CD4-positive, alpha-beta T cell (primary cell): Measurements from ENCODE around the gene ERCC6. TPM values are rescaled to one million over a fixed set of nuclear protein-coding genes. Genes with fewer than 3 reads are reported as not detected.

Experiments
- ATAC-seq: fragments of 200-7000 bp; cut with Tn5 transposase; one replicate; pipeline ENCODE4 v1.10.0; 2022; ENCODE audit warnings: mild to moderate bottlenecking; ENCODE audit not compliant: poor library complexity
- CTCF ChIA-PET: fragments of 350-600 bp; sonication (Branson Sonifier 250); formaldehyde crosslinking; loops from one replicate; lab custom pipeline; 2021; ENCODE audit warnings: antibody characterized with exemption, inconsistent platforms; lab: Charles Lee
- POLR2A ChIA-PET: fragments of 350-600 bp; sonication (Branson Sonifier 250); formaldehyde crosslinking; loops from one replicate; lab custom pipeline; 2021; ENCODE audit warnings: antibody characterized with exemption, inconsistent platforms; lab: Charles Lee
- DNase-seq, 14 experiments: peaks; one replicate each; pipeline ENCODE4 v3.0.0-alpha.2; 2013 to 2020; ENCODE audit warnings: mixed read lengths in 2 of 14
- H3K27ac ChIP-seq, 2 donors: one replicate each; pipeline versions ENCODE4 v1.5.1 to v1.7.0; 2013; ENCODE audit warnings: low read length in 2 of 2, low read depth in 1 of 2, mild to moderate bottlenecking in 1 of 2
- H3K27me3 ChIP-seq, 2 experiments: 1 replicate in 1 of 2; 2 replicates in 1 of 2; pipeline versions ENCODE4 v1.6.1 to v1.7.0; 2013; ENCODE audit warnings: low read length in 2 of 2, control low read depth in 1 of 2, mild to moderate bottlenecking in 1 of 2, moderate library complexity in 1 of 2; ENCODE audit not compliant: insufficient read depth in 2 of 2, control insufficient read depth in 1 of 2
- H3K36me3 ChIP-seq: one replicate; pipeline ENCODE4 v1.6.1; 2013; ENCODE audit warnings: low read length, control low read depth; ENCODE audit not compliant: insufficient read depth
- H3K4me1 ChIP-seq: one replicate; pipeline ENCODE4 v1.6.1; 2013; ENCODE audit warnings: low read length, control low read depth; ENCODE audit not compliant: insufficient read depth
- H3K4me3 ChIP-seq: one replicate; pipeline ENCODE4 v1.5.1; 2013; ENCODE audit warnings: mild to moderate bottlenecking, low read length, moderate library complexity
- H3K9me3 ChIP-seq, 2 experiments: 1 replicate in 1 of 2; 2 replicates in 1 of 2; pipeline versions ENCODE4 v1.6.1 to v1.7.0; 2013; ENCODE audit warnings: low read length in 2 of 2, mild to moderate bottlenecking in 2 of 2, control low read depth in 1 of 2, moderate library complexity in 1 of 2; ENCODE audit not compliant: control insufficient read depth in 1 of 2, insufficient read depth in 1 of 2
- H3K27ac Mint-ChIP-seq: one replicate; pipeline ENCODE4 v1.8.0; 2020; ENCODE audit warnings: mixed read lengths
- H3K27me3 Mint-ChIP-seq: one replicate; pipeline ENCODE4 v1.8.0; 2021; ENCODE audit warnings: mixed read lengths
- H3K36me3 Mint-ChIP-seq: one replicate; pipeline ENCODE4 v1.8.0; 2021; ENCODE audit warnings: low read depth, mixed read lengths
- H3K4me1 Mint-ChIP-seq: one replicate; pipeline ENCODE4 v1.8.0; 2021; ENCODE audit warnings: low read depth, mixed read lengths
- H3K4me3 Mint-ChIP-seq: one replicate; pipeline ENCODE4 v1.8.0; 2020; ENCODE audit warnings: mild to moderate bottlenecking, mixed read lengths
- H3K9me3 Mint-ChIP-seq: one replicate; pipeline ENCODE4 v1.8.0; 2020; ENCODE audit warnings: mixed read lengths
- intact Hi-C, 2 experiments: fragments of 100-400 bp; cut with DNase I in 1 of 2; cut with micrococcal nuclease in 1 of 2; formaldehyde crosslinking; loops; one replicate each; pipeline versions ENCODE4 v1.15.1 to v1.9.0; 2023 to 2025; cut with DNase I, micrococcal nuclease
- total RNA-seq, 174 experiments: library from RNA in 2 of 174; stranded (reverse) in 2 of 174; gene quantifications; one replicate each; pipeline ENCODE4 v1.2.3 and lab custom pipeline; 2021 to 2026
- TF ChIP-seq, protein P1 (sequence below): fragments of 200-600 bp; IDR thresholded peaks from one replicate; pipeline ENCODE4 v1.8.0; 2022; ENCODE audit warnings: antibody characterized with exemption, mild to moderate bottlenecking

ERCC6 gene
- total RNA-seq, 2 experiments from 2014 or later, result 33.3 to 39.0 TPM

DNA sequence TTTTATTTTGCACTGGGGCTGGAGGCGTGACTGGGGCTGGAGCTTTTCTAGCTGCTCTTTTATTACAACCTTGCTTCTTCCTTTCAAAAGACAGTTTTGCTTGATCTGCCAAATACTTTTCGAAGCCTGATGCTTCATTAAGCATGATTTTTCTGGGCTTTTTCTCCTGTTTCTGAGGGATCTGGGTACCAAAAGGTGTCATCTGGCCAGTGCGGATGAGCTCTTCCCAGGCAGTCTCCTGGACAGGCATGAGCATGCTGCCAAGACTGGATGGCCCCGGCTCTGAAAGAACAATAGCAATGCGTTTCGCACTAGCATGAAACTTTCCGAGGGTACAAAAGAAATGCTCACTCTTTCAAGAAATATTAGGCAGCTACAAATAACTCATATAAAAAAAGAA lies 14.4 kb downstream of the ERCC6 start:
- no peak overlapping the region for H3K4me3 ChIP-seq
- TF ChIP-seq, protein P1, sequence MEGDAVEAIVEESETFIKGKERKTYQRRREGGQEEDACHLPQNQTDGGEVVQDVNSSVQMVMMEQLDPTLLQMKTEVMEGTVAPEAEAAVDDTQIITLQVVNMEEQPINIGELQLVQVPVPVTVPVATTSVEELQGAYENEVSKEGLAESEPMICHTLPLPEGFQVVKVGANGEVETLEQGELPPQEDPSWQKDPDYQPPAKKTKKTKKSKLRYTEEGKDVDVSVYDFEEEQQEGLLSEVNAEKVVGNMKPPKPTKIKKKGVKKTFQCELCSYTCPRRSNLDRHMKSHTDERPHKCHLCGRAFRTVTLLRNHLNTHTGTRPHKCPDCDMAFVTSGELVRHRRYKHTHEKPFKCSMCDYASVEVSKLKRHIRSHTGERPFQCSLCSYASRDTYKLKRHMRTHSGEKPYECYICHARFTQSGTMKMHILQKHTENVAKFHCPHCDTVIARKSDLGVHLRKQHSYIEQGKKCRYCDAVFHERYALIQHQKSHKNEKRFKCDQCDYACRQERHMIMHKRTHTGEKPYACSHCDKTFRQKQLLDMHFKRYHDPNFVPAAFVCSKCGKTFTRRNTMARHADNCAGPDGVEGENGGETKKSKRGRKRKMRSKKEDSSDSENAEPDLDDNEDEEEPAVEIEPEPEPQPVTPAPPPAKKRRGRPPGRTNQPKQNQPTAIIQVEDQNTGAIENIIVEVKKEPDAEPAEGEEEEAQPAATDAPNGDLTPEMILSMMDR, result no peak
- no peaks in the 10 kb centered on the region for H3K27me3 Mint-ChIP-seq
- no peaks in the 10 kb centered on the region for H3K4me1 Mint-ChIP-seq
- H3K27ac ChIP-seq, result no peak overlapping the region
- peaks cover 86% of the 10 kb centered on the region for H3K36me3 ChIP-seq
- H3K4me1 ChIP-seq, result no peaks in the 10 kb centered on the region
- no peak for DNase-seq
- H3K9me3 ChIP-seq, result no peaks in the 10 kb centered on the region
- H3K4me3 Mint-ChIP-seq, result no peak overlapping the region
- H3K9me3 Mint-ChIP-seq, result no peaks in the 10 kb centered on the region
- ATAC-seq, result no peak
- POLR2A ChIA-PET, result interaction anchor here (1.1 to 2.8 kb wide), 2 partner anchors 8 to 15 kb away, joined by 4 to 14 read pairs; partner anchors contain the start of gene ERCC6
- intact Hi-C loops, result no loop called here
- peaks cover 97% of the 10 kb centered on the region for H3K36me3 Mint-ChIP-seq
- CTCF ChIA-PET, result interaction anchor here (0.6 to 1.9 kb wide), 2 partner anchors 12 to 111 kb away, joined by 4 to 6 read pairs; no protein-coding TSS in a partner anchor
- no peaks in the 10 kb centered on the region for H3K27me3 ChIP-seq
- no peak overlapping the region for H3K27ac Mint-ChIP-seq

DNA sequence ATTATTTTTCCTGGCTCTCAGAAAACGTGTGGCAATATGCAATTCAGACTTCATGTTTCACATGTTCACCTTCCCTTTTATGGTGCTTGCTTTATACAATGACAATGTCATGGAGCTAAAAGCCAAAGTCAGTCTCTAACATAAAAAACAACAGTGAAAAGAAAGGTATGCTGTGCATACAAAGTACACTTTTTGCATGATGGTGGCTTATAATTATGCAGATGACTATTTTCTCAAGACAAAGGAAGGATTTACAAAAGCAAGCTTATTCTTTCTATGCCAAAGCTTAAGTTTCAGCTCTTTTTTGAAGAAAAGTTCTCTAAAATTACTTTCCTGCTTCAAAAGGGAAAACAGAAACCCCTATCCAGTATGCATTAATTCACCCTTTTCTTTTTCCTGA lies 15.6 kb downstream of the ERCC6 start:
- POLR2A ChIA-PET, result interaction anchor here (1.1 to 2.8 kb wide), 2 partner anchors 9 to 16 kb away, joined by 4 to 14 read pairs; partner anchors contain the start of gene ERCC6

DNA sequence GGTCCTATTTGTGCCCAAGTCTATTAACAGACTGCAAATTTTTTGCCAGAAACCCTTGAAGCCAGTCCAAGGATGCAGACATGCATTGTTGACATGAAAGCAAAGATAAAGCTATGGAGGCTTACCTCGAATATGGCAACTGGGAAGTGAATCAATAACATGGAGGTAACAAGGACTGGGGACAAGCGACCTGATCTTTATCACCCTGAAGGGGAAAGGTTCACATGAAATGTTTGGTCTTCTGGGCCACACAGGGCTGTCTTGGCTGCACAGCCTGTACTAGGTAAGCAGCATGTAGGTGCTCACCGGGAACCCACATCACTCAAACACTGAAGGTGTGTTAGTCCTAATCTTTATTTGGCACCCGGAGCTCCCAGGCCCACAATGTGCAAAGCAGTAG lies 17.9 kb downstream of the ERCC6 start:
- no peaks in the 10 kb centered on the region for H3K4me1 ChIP-seq
- ATAC-seq, result no peak
- Mint-ChIP-seq H3K9me3 (no peaks in the 10 kb centered on the region), H3K27me3 (no peaks in the 10 kb centered on the region), H3K4me1 (peaks cover 5% of the 10 kb centered on the region), H3K36me3 (peaks cover 92% of the 10 kb centered on the region), H3K27ac (no peak overlapping the region), H3K4me3 (no peak overlapping the region)
- H3K27me3 ChIP-seq, result no peaks in the 10 kb centered on the region
- intact Hi-C loops, result no loop called here
- H3K27ac ChIP-seq, result no peak overlapping the region
- CTCF ChIA-PET, result no interaction called here
- TF ChIP-seq, protein P1, result no peak
- no peaks in the 10 kb centered on the region for H3K9me3 ChIP-seq
- POLR2A ChIA-PET, result no interaction called here
- peaks cover 61% of the 10 kb centered on the region for H3K36me3 ChIP-seq
- DNase-seq, result no peak
- H3K4me3 ChIP-seq, result no peak overlapping the region

More for the DNA sequence above, 15.6 kb downstream of the ERCC6 start:
- Mint-ChIP-seq H3K36me3 (peaks cover 95% of the 10 kb centered on the region), H3K27me3 (no peaks in the 10 kb centered on the region), H3K4me3 (no peak overlapping the region), H3K9me3 (no peaks in the 10 kb centered on the region), H3K4me1 (peaks cover 5% of the 10 kb centered on the region), H3K27ac (no peak overlapping the region)
- ATAC-seq (no peak), DNase-seq (no peak)
- Histone ChIP-seq H3K27me3 (no peaks in the 10 kb centered on the region), H3K4me1 (no peaks in the 10 kb centered on the region), H3K36me3 (peaks cover 75% of the 10 kb centered on the region), H3K4me3 (no peak overlapping the region), H3K27ac (no peak overlapping the region), H3K9me3 (no peaks in the 10 kb centered on the region)
- intact Hi-C loops, result no loop called here
- TF ChIP-seq, protein P1, result no peak
- CTCF ChIA-PET, result interaction anchor here (1.9 kb wide), 1 partner anchor 11 kb away, joined by 6 read pairs; no protein-coding TSS in a partner anchor
